HG02884 (cell line): ENCODE data around the gene C1orf159.
"Not testable (repeated sequence)": the region's sequence is repeated elsewhere in the genome, so short reads cannot be mapped to it uniquely, and the experiment has no call there.

ENCODE experiments used
- ATAC-seq: cut with Tn5 transposase; IDR thresholded peaks from one replicate; pipeline ENCODE4 v1.9.1; 2021; ENCODE audit warnings: mild to moderate bottlenecking, moderate library complexity; ENCODE audit not compliant: unreplicated experiment

The C1orf159 gene

GRCh38 chr1:1150100-1150499 lies 34.2 kb upstream of the C1orf159 start:
- ATAC-seq = no peak

GRCh38 chr1:1149416-1149815 lies 33.5 kb upstream of the C1orf159 start:
- ATAC-seq = no peak

- ATAC-seq = no peak
These were observed 32.7 kb upstream of the C1orf159 start for GRCh38 chr1:1148569-1148968.

- ATAC-seq = no peak
These were observed 32.2 kb upstream of the C1orf159 start for GRCh38 chr1:1148061-1148460.

GRCh38 chr1:1146596-1146995 lies 30.7 kb upstream of the C1orf159 start:
- no peak for ATAC-seq

- no peak for ATAC-seq
These were observed 30.1 kb upstream of the C1orf159 start for GRCh38 chr1:1146026-1146425.

GRCh38 chr1:1145547-1145914 lies 29.6 kb upstream of the C1orf159 start:
- ATAC-seq = no peak

GRCh38 chr1:1144843-1145546 lies 29.1 kb upstream of the C1orf159 start:
- no peak for ATAC-seq

GRCh38 chr1:1144122-1144842 lies 28.4 kb upstream of the C1orf159 start:
- no peak for ATAC-seq

GRCh38 chr1:1143636-1144035 lies 27.7 kb upstream of the C1orf159 start:
- ATAC-seq = no peak

- no peak for ATAC-seq
These were observed 27.0 kb upstream of the C1orf159 start for GRCh38 chr1:1142844-1143243.

- ATAC-seq = not testable (repeated sequence)
These were observed 26.5 kb upstream of the C1orf159 start for GRCh38 chr1:1142352-1142751.

- ATAC-seq = no peak
These were observed 26.0 kb upstream of the C1orf159 start for GRCh38 chr1:1141911-1142250.

- ATAC-seq = no peak
These were observed 25.5 kb upstream of the C1orf159 start for GRCh38 chr1:1141244-1141910.

- ATAC-seq = no peak
These were observed 24.8 kb upstream of the C1orf159 start for GRCh38 chr1:1140673-1141072.

GRCh38 chr1:1137256-1138045 lies 21.6 kb upstream of the C1orf159 start:
- no peak for ATAC-seq

- no peak for ATAC-seq
These were observed 20.8 kb upstream of the C1orf159 start for GRCh38 chr1:1136547-1137230.

GRCh38 chr1:1135339-1136136 lies 19.6 kb upstream of the C1orf159 start:
- ATAC-seq = no peak

GRCh38 chr1:1134300-1134970 lies 18.5 kb upstream of the C1orf159 start:
- ATAC-seq = no peak
